IPS-18a (cell line): ENCODE measurements around the gene ANKRD24.
"Not testable (repeated sequence)": the region's sequence is repeated elsewhere in the genome, so short reads cannot be mapped to it uniquely, and the experiment has no call there.

Experiments used
- H3K27ac ChIP-seq: one replicate; pipeline ENCODE4 v1.5.1; 2013; ENCODE audit warnings: low read length
- H3K27me3 ChIP-seq: one replicate; pipeline ENCODE4 v1.6.1; 2013; ENCODE audit warnings: mild to moderate bottlenecking, low read length; ENCODE audit not compliant: control insufficient read depth, insufficient read depth
- H3K36me3 ChIP-seq: one replicate; pipeline ENCODE4 v1.6.1; 2013; ENCODE audit warnings: low read depth, low read length; ENCODE audit not compliant: control insufficient read depth
- H3K4me1 ChIP-seq: one replicate; pipeline ENCODE4 v1.6.1; 2013; ENCODE audit warnings: low read depth, low read length; ENCODE audit not compliant: control insufficient read depth
- H3K4me3 ChIP-seq: one replicate; pipeline ENCODE4 v1.5.1; 2013; ENCODE audit warnings: low read length
- H3K9ac ChIP-seq: one replicate; pipeline ENCODE4 v1.6.1; 2013; ENCODE audit warnings: mild to moderate bottlenecking, low read length, moderate library complexity
- H3K9me3 ChIP-seq: one replicate; pipeline ENCODE4 v1.6.1; 2013; ENCODE audit warnings: low read depth, low read length; ENCODE audit not compliant: control insufficient read depth

ANKRD24 gene

DNA sequence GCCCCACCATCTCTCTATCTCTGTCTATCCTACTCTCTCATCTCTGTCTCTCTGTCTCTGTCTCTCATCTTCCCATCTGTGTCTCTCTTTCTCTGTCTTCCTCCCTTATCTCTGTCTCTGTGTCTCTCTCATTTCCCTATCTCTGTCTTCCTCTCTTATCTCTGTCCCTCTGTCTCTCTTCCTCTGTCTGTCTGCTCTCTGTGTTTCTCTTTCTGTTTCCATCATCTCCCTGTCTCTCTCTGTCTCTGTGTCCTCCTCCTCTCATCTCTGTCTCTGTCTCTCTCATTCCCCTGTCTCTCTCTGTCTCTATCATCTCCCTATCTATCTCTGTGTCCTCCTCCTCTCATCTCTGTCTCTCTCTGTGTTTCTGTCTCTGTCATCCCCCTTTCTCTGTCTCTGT is 45.3 kb downstream of the ANKRD24 start:
- Histone ChIP-seq H3K27ac (no peak overlapping the region), H3K4me1 (peaks cover 4% of the 10 kb centered on the region), H3K9me3 (no peaks in the 10 kb centered on the region), H3K9ac (no peak overlapping the region), H3K36me3 (no peaks in the 10 kb centered on the region), H3K4me3 (no peak overlapping the region), H3K27me3 (peaks cover 11% of the 10 kb centered on the region)

DNA sequence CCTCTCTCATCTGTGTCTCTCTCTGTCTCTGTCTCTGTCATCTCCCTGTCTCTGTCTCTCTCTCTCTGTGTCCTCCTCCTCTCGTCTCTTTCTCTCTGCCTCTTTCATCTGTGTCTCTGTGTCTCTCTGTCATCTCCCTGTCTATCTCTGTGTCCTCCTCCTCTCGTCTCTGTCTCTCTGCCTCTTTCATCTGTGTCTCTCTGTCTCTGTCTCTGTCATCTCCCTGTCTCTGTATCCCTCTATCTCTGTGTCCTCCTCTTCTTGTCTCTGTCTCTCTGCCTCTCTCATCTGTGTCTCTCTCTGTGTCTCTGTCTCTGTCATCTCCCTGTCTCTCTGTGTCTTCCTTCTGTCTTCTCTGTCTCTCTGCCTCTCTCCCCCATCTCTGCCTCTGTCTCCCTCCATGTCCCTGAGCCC is 46.3 kb downstream of the ANKRD24 start:
- Histone ChIP-seq H3K4me1 (peaks cover 4% of the 10 kb centered on the region), H3K36me3 (no peaks in the 10 kb centered on the region), H3K9ac (no peak overlapping the region), H3K27me3 (peaks cover 11% of the 10 kb centered on the region), H3K27ac (no peak overlapping the region), H3K9me3 (no peaks in the 10 kb centered on the region), H3K4me3 (peak overlapping the region; percentile 5)

GRCh38 chr19:4229179-4229931 is 46.9 kb downstream of the ANKRD24 start, which contains the start of gene EBI3:
EBI3 (plus strand) TSS chr19:4229523; CDS start chr19:4229551, 28 bp downstream.
- Histone ChIP-seq H3K4me3 (peak within 1 kb of the TSS; percentile 5), H3K9me3 (no peaks in the 10 kb centered on the region), H3K36me3 (no peaks in the 10 kb centered on the region), H3K27ac (no peak within 1 kb of the TSS), H3K4me1 (peaks cover 4% of the 10 kb centered on the region), H3K27me3 (peaks cover 11% of the 10 kb centered on the region), H3K9ac (no peak within 1 kb of the TSS)

- H3K27me3 ChIP-seq = peaks cover 11% of the 10 kb centered on the region
- H3K36me3 ChIP-seq, H3K9ac ChIP-seq, H3K4me1 ChIP-seq, H3K4me3 ChIP-seq, H3K27ac ChIP-seq, H3K9me3 ChIP-seq: not testable (repeated sequence)
Measured at GRCh38 chr19:4230237-4230636, 47.7 kb downstream of the ANKRD24 start.

DNA sequence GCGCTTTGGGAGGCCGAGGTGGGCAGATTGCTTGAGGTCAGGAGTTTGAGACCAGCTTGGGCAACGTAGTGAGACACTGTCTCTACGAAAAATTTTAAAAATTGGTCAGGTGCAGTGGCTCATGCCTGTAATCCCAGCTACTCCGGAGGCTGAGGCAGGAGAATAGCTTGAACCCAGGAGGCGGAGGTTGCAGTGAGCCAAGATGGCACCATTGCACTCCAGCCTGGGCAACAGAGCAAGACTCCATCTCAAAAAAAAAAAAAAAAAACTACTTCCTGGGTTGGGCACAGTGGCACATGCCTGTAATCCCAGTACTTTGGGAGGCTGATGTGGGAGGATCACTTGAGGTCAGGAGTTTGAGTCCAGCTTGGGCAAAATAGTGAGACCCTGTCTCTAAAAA is 49.0 kb downstream of the ANKRD24 start:
- not testable (repeated sequence) for H3K27ac ChIP-seq, H3K4me1 ChIP-seq, H3K9me3 ChIP-seq, H3K4me3 ChIP-seq, H3K9ac ChIP-seq, H3K36me3 ChIP-seq
- H3K27me3 ChIP-seq = peaks cover 11% of the 10 kb centered on the region

DNA sequence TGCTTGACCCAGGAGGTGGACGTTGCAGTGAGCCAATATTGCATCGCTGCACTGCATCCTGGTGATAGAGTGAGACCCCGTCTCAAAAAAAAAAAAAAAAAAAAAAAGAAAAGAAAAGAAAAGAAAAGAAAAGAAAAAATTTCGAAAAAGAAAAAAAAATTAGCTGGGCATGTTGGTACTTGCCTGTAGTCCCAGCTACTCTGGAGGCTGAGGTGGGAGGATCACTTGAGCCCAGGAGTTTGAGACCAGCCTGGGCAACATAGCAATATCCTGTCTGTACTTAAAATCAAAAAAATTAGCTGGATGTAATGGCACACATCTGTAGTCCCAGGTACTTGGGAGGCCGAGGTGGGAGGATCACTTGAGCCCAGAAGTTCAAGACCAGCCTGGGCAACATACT is 49.6 kb downstream of the ANKRD24 start:
- not testable (repeated sequence) for H3K36me3 ChIP-seq, H3K27ac ChIP-seq, H3K4me3 ChIP-seq, H3K9me3 ChIP-seq, H3K4me1 ChIP-seq, H3K9ac ChIP-seq
- H3K27me3 ChIP-seq = peaks cover 11% of the 10 kb centered on the region

DNA sequence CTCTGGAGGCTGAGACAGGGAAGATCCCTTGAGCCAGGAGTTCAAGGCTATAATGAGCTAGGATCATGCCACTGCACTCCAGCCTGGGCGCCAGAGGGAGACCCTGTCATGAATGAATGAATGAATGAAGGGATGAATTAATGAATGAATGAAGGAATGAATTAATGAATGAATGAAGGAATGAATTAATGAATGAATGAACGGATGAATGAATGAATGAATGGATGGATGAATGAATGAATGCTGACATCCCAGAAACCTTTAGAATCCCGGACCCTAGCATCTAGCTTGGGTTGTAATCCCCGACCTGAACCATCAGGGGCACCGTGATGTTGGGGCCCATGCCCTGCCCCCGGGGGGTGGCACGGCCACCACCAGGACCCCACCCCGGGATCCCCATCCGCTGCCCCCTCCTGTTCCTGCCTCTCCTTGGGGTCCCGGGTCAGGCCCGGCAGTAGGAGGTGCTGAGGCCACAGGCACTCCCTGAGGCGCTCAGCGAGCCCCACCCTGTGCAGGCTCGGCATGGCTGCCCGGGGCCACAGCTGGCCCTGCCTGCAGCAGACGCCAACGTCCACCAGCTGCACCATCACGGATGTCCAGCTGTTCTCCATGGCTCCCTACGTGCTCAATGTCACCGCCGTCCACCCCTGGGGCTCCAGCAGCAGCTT is 50.3 kb downstream of the ANKRD24 start:
- Histone ChIP-seq H3K4me3 (no peak overlapping the region), H3K4me1 (peaks cover 4% of the 10 kb centered on the region), H3K27ac (no peak overlapping the region), H3K9ac (no peak overlapping the region), H3K36me3 (no peaks in the 10 kb centered on the region), H3K9me3 (no peaks in the 10 kb centered on the region), H3K27me3 (peaks cover 11% of the 10 kb centered on the region)

GRCh38 chr19:4233282-4233853 is 50.9 kb downstream of the ANKRD24 start:
- H3K9ac ChIP-seq = no peak overlapping the region
- H3K27ac ChIP-seq = no peak overlapping the region

DNA sequence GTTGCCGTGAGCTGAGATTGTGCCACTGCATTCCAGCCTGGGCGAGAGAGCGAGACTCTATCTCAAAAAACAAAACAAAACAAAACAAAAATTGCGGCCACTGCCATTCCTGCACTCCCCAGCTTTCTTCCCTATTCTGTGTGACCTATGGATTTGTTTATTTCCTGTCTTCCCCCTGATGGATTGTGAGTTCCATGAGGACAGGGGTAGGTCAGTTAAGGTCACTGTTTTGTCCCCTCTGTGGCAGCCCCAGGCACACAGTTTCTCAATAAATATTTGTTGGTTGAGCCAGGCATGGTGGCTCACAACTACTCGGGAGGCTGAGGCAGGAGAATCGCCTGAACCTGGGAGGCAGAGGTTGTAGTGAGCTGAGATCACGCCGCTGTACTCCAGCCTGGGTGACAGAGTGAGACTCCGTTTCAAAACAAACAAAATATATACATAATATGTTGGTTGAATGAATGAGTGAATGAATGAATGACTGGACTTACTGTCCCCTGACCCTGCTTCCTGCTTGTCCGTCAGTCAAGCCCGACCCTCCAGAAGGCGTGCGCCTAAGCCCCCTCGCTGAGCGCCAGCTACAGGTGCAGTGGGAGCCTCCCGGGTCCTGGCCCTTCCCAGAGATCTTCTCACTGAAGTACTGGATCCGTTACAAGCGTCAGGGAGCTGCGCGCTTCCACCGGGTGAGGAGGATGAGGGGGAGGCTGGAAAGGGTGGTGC is 51.8 kb downstream of the ANKRD24 start:
- H3K27me3 ChIP-seq = no peaks in the 10 kb centered on the region
- no peaks in the 10 kb centered on the region for H3K9me3 ChIP-seq
- H3K4me1 ChIP-seq = no peaks in the 10 kb centered on the region
- no peak overlapping the region for H3K4me3 ChIP-seq
- H3K27ac ChIP-seq = no peak overlapping the region
- H3K36me3 ChIP-seq = no peaks in the 10 kb centered on the region
- H3K9ac ChIP-seq = no peak overlapping the region

More at GRCh38 chr19:4233282-4233853, 50.9 kb downstream of the ANKRD24 start:
- Histone ChIP-seq H3K36me3 (no peaks in the 10 kb centered on the region), H3K27me3 (peaks cover 5% of the 10 kb centered on the region), H3K9me3 (no peaks in the 10 kb centered on the region), H3K4me3 (no peak overlapping the region), H3K4me1 (peaks cover 4% of the 10 kb centered on the region)

- no peaks in the 10 kb centered on the region for H3K9me3 ChIP-seq
- H3K4me3 ChIP-seq = no peak overlapping the region
- H3K9ac ChIP-seq = no peak overlapping the region
- no peak overlapping the region for H3K27ac ChIP-seq
- H3K36me3 ChIP-seq = no peaks in the 10 kb centered on the region
- no peaks in the 10 kb centered on the region for H3K27me3 ChIP-seq
- H3K4me1 ChIP-seq = no peaks in the 10 kb centered on the region
Measured at GRCh38 chr19:4234862-4235201, 52.3 kb downstream of the ANKRD24 start.

GRCh38 chr19:4237510-4237909 is 55.0 kb downstream of the ANKRD24 start:
- not testable (repeated sequence) for H3K27me3 ChIP-seq, H3K9ac ChIP-seq

More at GRCh38 chr19:4237510-4237909, 55.0 kb downstream of the ANKRD24 start:
- not testable (repeated sequence) for H3K27ac ChIP-seq, H3K4me3 ChIP-seq, H3K4me1 ChIP-seq, H3K9me3 ChIP-seq, H3K36me3 ChIP-seq
